HCT116 (cell line): Measurements from ENCODE around the gene CYP17A1. TPM values are rescaled to one million over a fixed set of nuclear protein-coding genes. Genes with fewer than 3 reads are reported as not detected.

Experiments used
- ATAC-seq: fragments of 200-7000 bp; cut with Tn5 transposase; 2 replicates; pipeline ENCODE4 v1.9.1; 2020; ENCODE audit warnings: mild to moderate bottlenecking, moderate library complexity
- BruUV-seq: library from RNA; stranded (reverse); fragments of 400-500 nt; replicated peaks from 2 replicates; lab custom pipeline; 2021; lab: Mats Ljungman, UMichigan
- CTCF ChIA-PET: fragments of 300-600 bp; sonication (Branson Sonifier 250); formaldehyde crosslinking; loops from one replicate; lab custom pipeline; 2021; ENCODE audit warnings: antibody characterized with exemption; lab: Charles Lee
- POLR2A ChIA-PET: fragments of 300-600, 350-600 bp; sonication (Branson Sonifier 250); formaldehyde crosslinking; loops from one replicate; lab custom pipeline; 2021; ENCODE audit warnings: antibody characterized with exemption; lab: Charles Lee
- RAD21 ChIA-PET, 2 experiments: fragments of 300-600 bp; sonication (Branson Sonifier 250); formaldehyde crosslinking; loops; one replicate each; lab custom pipeline; 2023; ENCODE audit warnings: low total read pairs in 2 of 2; ENCODE audit not compliant: uncharacterized antibody in 2 of 2, unreplicated experiment in 2 of 2, low non-redundant PET in 1 of 2; lab: Charles Lee
- DNase-seq: peaks from one replicate; pipeline ENCODE4 v3.0.0-alpha.2; 2010; ENCODE audit warnings: low read depth, low spot score
- H2AFZ ChIP-seq: fragments of 200-600 bp; shearing (Covaris generic), sonication (generic); 2 replicates; pipeline ENCODE4 v1.6.1; 2017; ENCODE audit warnings: low read depth, mixed run types, mixed read lengths, antibody characterized with exemption, low read length; ENCODE audit not compliant: poor library complexity, severe bottlenecking
- H3K27ac ChIP-seq: 2 replicates; pipeline ENCODE4 v1.5.1; 2012; ENCODE audit warnings: low read depth, low read length
- H3K27me3 ChIP-seq: fragments of 200-600 bp; sonication (generic); 2 replicates; pipeline ENCODE4 v1.6.1; 2016; ENCODE audit warnings: mixed run types, low read length, mixed read lengths; ENCODE audit not compliant: insufficient read depth
- H3K36me3 ChIP-seq, 2 experiments: fragments of 200-500 bp in 1 of 2; fragments of 200-600 bp in 1 of 2; sonication (Bioruptor generic) in 1 of 2; sonication (generic) in 1 of 2; 2 replicates each; pipeline versions ENCODE4 v1.5.1 to v1.6.1; 2014 to 2016; ENCODE audit warnings: low read length in 2 of 2, inconsistent platforms in 1 of 2, mixed read lengths in 1 of 2, mixed run types in 1 of 2; ENCODE audit not compliant: insufficient read depth in 2 of 2, control insufficient read depth in 1 of 2
- H3K4me1 ChIP-seq, 2 experiments: fragments of 200-600 bp in 1 of 2; sonication (generic) in 1 of 2; 2 replicates each; pipeline versions ENCODE4 v1.5.1 to v1.6.1; 2012 to 2017; ENCODE audit warnings: low read length in 2 of 2, inconsistent platforms in 1 of 2, mild to moderate bottlenecking in 1 of 2, mixed read lengths in 1 of 2, mixed run types in 1 of 2, moderate library complexity in 1 of 2; ENCODE audit not compliant: insufficient read depth in 2 of 2, control insufficient read depth in 1 of 2
- H3K4me2 ChIP-seq: fragments of 200-600 bp; sonication (generic); 2 replicates; pipeline ENCODE4 v1.6.1; 2017; ENCODE audit warnings: mixed run types, low read length, mixed read lengths
- H3K4me3 ChIP-seq, 2 experiments: fragments of 200-600 bp in 1 of 2; sonication (generic) in 1 of 2; replicated peaks in 1 of 2; 2 replicates each; pipeline ENCODE4 v1.5.1; 2011 to 2016; ENCODE audit warnings: low read length in 2 of 2, control low read depth in 1 of 2, low read depth in 1 of 2, mild to moderate bottlenecking in 1 of 2, mixed read lengths in 1 of 2, mixed run types in 1 of 2
- H3K79me2 ChIP-seq: fragments of 200-600 bp; sonication (generic); 2 replicates; pipeline ENCODE4 v1.6.1; 2017; ENCODE audit warnings: mild to moderate bottlenecking, mixed run types, low read length, moderate library complexity, mixed read lengths; ENCODE audit not compliant: insufficient read depth
- H3K9ac ChIP-seq: fragments of 200-600 bp; sonication (generic); 2 replicates; pipeline ENCODE4 v1.6.1; 2016; ENCODE audit warnings: low read length, mixed read lengths
- H3K9me2 ChIP-seq: fragments of 200-600 bp; sonication (generic), shearing (Covaris generic); 2 replicates; pipeline ENCODE4 v1.6.1; 2017; ENCODE audit warnings: mixed run types, mild to moderate bottlenecking, moderate library complexity; ENCODE audit not compliant: insufficient read depth
- H3K9me3 ChIP-seq, 2 experiments: fragments of 200-500 bp in 1 of 2; fragments of 200-600 bp in 1 of 2; sonication (Bioruptor generic) in 1 of 2; sonication (generic) in 1 of 2; 2 replicates each; pipeline ENCODE4 v1.6.1; 2014 to 2017; ENCODE audit warnings: low read length in 2 of 2, mixed read lengths in 2 of 2, inconsistent platforms in 1 of 2, low read depth in 1 of 2, mild to moderate bottlenecking in 1 of 2, mixed run types in 1 of 2, moderate library complexity in 1 of 2; ENCODE audit not compliant: control insufficient read depth in 1 of 2, insufficient read depth in 1 of 2
- H4K20me1 ChIP-seq: fragments of 200-600 bp; sonication (generic), shearing (Covaris generic); 2 replicates; pipeline ENCODE4 v1.6.1; 2017; ENCODE audit warnings: mixed run types, mild to moderate bottlenecking, moderate library complexity; ENCODE audit not compliant: insufficient read depth
- CTCF ChIP-seq, 3 experiments: fragments of 200-600 bp in 1 of 3; sonication (generic) in 1 of 3; IDR thresholded peaks in 2 of 3; conservative IDR thresholded peaks in 1 of 3; 2 replicates each; pipeline ENCODE4 v1.5.1; 2012 to 2017; ENCODE audit warnings: low read depth in 2 of 3, low read length in 2 of 3, antibody characterized with exemption in 1 of 3, borderline replicate concordance in 1 of 3, control low read depth in 1 of 3, mild to moderate bottlenecking in 1 of 3, mixed read lengths in 1 of 3, mixed run types in 1 of 3, moderate library complexity in 1 of 3; ENCODE audit not compliant: insufficient read depth in 1 of 3
- EZH2 ChIP-seq: fragments of 200-600 bp; sonication (generic); IDR thresholded peaks from 2 replicates; pipeline ENCODE4 v1.6.1; 2017; ENCODE audit warnings: antibody characterized with exemption, mixed run types
- JUND ChIP-seq: IDR thresholded peaks from 2 replicates; pipeline ENCODE4 v1.6.1; 2012
- POLR2A ChIP-seq: IDR thresholded peaks from 2 replicates; pipeline ENCODE4 v1.7.0; 2011; ENCODE audit warnings: borderline replicate concordance; ENCODE audit not compliant: insufficient read depth, insufficient read length; ENCODE audit errors: extremely low read depth
- SRF ChIP-seq: IDR thresholded peaks from 2 replicates; pipeline ENCODE4 v1.6.1; 2012; ENCODE audit warnings: low read depth
- ZFX ChIP-seq: fragments of 450-650 bp; IDR thresholded peaks from 2 replicates; pipeline ENCODE4 v1.6.1; 2017
- ZNF274 ChIP-seq: fragments of 200-500 bp; sonication (Bioruptor generic); IDR thresholded peaks from 2 replicates; pipeline ENCODE4 v1.6.1; 2014; ENCODE audit warnings: mild to moderate bottlenecking, low read depth, low read length, inconsistent platforms
- intact Hi-C: fragments of 100-400 bp; cut with micrococcal nuclease; formaldehyde crosslinking; loops from 2 replicates; pipeline ENCODE4 v1.10.0; 2022
- total RNA-seq: library from RNA; stranded (reverse); gene quantifications from one replicate; pipeline ENCODE4 v1.2.1, GENCODE V29; 2021; ENCODE audit not compliant: unreplicated experiment

CYP17A1 gene
- total RNA-seq, 1 experiment from 2014 or later = 4.0 TPM

- Histone ChIP-seq H3K9ac (no peak overlapping the region), H3K4me1 (no peaks in the 10 kb centered on the region; a peak in 1 of 4 replicates), H3K9me3 (no peaks in the 10 kb centered on the region), H3K27ac (no peak overlapping the region), H2AFZ (no peak overlapping the region), H3K27me3 (no peaks in the 10 kb centered on the region), H4K20me1 (no peaks in the 10 kb centered on the region), H3K79me2 (no peaks in the 10 kb centered on the region), H3K36me3 (no peaks in the 10 kb centered on the region), H3K4me2 (no peak overlapping the region), H3K9me2 (no peaks in the 10 kb centered on the region), H3K4me3 (no peak overlapping the region)
- no TSS peak for BruUV-seq
- TF ChIP-seq EZH2 (no peak), JUND (no peak), ZNF274 (no peak)
- RAD21 ChIA-PET = no interaction called here
- no peak for ATAC-seq
- no peak for DNase-seq
- intact Hi-C loops = no loop called here
- CTCF ChIA-PET = no interaction called here
- POLR2A ChIA-PET = no interaction called here
Measured at GRCh38 chr10:102782673-102783551, 54.3 kb downstream of the CYP17A1 start.

GRCh38 chr10:102781921-102782557, 55.2 kb downstream of the CYP17A1 start:
- no peaks in the 10 kb centered on the region for H3K36me3 ChIP-seq
- H3K4me3 ChIP-seq = no peak overlapping the region
- DNase-seq = no peak
- CTCF ChIA-PET = no interaction called here
- no peaks in the 10 kb centered on the region for H3K9me2 ChIP-seq
- no peak overlapping the region for H3K27ac ChIP-seq
- H3K4me2 ChIP-seq = no peak overlapping the region
- no TSS peak for BruUV-seq
- intact Hi-C loops = no loop called here
- no peaks in the 10 kb centered on the region for H3K27me3 ChIP-seq
- POLR2A ChIA-PET = no interaction called here
- RAD21 ChIA-PET = no interaction called here
- H3K79me2 ChIP-seq = no peaks in the 10 kb centered on the region
- TF ChIP-seq CTCF (IDR thresholded peaks at IDR 0.05 in 2 of 3, conservative IDR thresholded peaks at IDR 0.05 in 1 of 3; ENCODE audit: borderline replicate concordance in 1 of 3, insufficient read depth in 1 of 3, low read depth in 2 of 3, low read length in 2 of 3) = no peak
- TF ChIP-seq ZFX = no peak
- TF ChIP-seq SRF = no peak
- TF ChIP-seq POLR2A = no peak
- TF ChIP-seq, all 23 proteins: peak for 0
- no peak overlapping the region for H2AFZ ChIP-seq
- no peak overlapping the region for H3K9ac ChIP-seq
- ATAC-seq = no peak
- H3K4me1 ChIP-seq = no peaks in the 10 kb centered on the region
- no peaks in the 10 kb centered on the region for H3K9me3 ChIP-seq
- no peaks in the 10 kb centered on the region for H4K20me1 ChIP-seq
